Smooth muscle cell (in vitro differentiated cells): ENCODE measurements around the gene ROBO1. TPM values are rescaled to one million over a fixed set of nuclear protein-coding genes. Genes with fewer than 3 reads are reported as not detected.

Experiments used
- DNase-seq: peaks from one replicate; lab custom pipeline; 2025; ENCODE audit not compliant: unreplicated experiment; lab: John Stamatoyannopoulos, UW
- H2AFZ ChIP-seq: fragments of 200-600 bp; sonication (generic); 2 replicates; pipeline ENCODE4 v1.6.0; 2016; ENCODE audit warnings: antibody characterized with exemption, low read depth, mild to moderate bottlenecking
- H3F3A ChIP-seq: fragments of 200-600 bp; sonication (generic); 2 replicates; pipeline ENCODE4 v1.6.0; 2017; ENCODE audit warnings: antibody characterized with exemption, low read depth
- H3K27ac ChIP-seq: fragments of 200-600 bp; sonication (generic); 2 replicates; pipeline ENCODE4 v1.5.1; 2016; ENCODE audit warnings: low read depth, mild to moderate bottlenecking
- H3K27me3 ChIP-seq: fragments of 200-600 bp; sonication (generic); 2 replicates; pipeline ENCODE4 v1.6.1; 2016; ENCODE audit warnings: low read depth, mild to moderate bottlenecking
- H3K36me3 ChIP-seq: fragments of 200-600 bp; sonication (generic); 2 replicates; pipeline ENCODE4 v1.5.1; 2016; ENCODE audit warnings: low read depth
- H3K4me1 ChIP-seq: fragments of 200-600 bp; sonication (generic); 2 replicates; pipeline ENCODE4 v1.5.1; 2016; ENCODE audit warnings: low read depth
- H3K4me2 ChIP-seq: fragments of 200-600 bp; sonication (generic); 2 replicates; pipeline ENCODE4 v1.6.0; 2016; ENCODE audit warnings: mild to moderate bottlenecking
- H3K4me3 ChIP-seq: fragments of 200-600 bp; sonication (generic); 2 replicates; pipeline ENCODE4 v1.5.1; 2016; ENCODE audit warnings: mild to moderate bottlenecking
- H3K79me2 ChIP-seq: fragments of 200-600 bp; sonication (generic); 2 replicates; pipeline ENCODE4 v1.6.0; 2016; ENCODE audit warnings: low read depth, mild to moderate bottlenecking
- H3K9ac ChIP-seq: fragments of 200-600 bp; sonication (generic); 2 replicates; pipeline ENCODE4 v1.6.0; 2016; ENCODE audit warnings: low read depth
- H3K9me3 ChIP-seq: fragments of 200-600 bp; sonication (generic); replicated peaks from 2 replicates; pipeline ENCODE4 v1.5.1; 2016; ENCODE audit warnings: low read depth
- H4K20me1 ChIP-seq: fragments of 200-600 bp; sonication (generic); 2 replicates; pipeline ENCODE4 v1.6.0; 2016; ENCODE audit warnings: low read depth
- CTCF ChIP-seq: fragments of 200-600 bp; sonication (generic); IDR thresholded peaks from 2 replicates; pipeline ENCODE4 v1.5.1; 2017; ENCODE audit warnings: borderline replicate concordance, mild to moderate bottlenecking, antibody characterized with exemption; ENCODE audit not compliant: insufficient read depth, poor library complexity, severe bottlenecking
- WGBS: methylation state at CpG from one replicate; pipeline ENCODE4 v1.1.7; 2016; ENCODE audit warnings: low lambda C conversion rate; 5-methylcytosine and 5-hydroxymethylcytosine counted together
- polyA plus RNA-seq: library from polyadenylated mRNA; unstranded; fragments of >200 nt; fragmentation: Nextera tagmentation; extraction: Ambion mirVana; gene quantifications from 2 replicates; pipeline ENCODE4 v1.2.1, GENCODE V29; 2016
- total RNA-seq: library from RNA; depleted of rRNA; stranded (reverse); fragments of >200 nt; gene quantifications from 2 replicates; pipeline ENCODE4 v1.2.3, GENCODE V29; 2014

ROBO1 gene
- total and polyA plus RNA-seq, 2 experiments from 2014 or later = 30.5 to 79.5 TPM

DNA sequence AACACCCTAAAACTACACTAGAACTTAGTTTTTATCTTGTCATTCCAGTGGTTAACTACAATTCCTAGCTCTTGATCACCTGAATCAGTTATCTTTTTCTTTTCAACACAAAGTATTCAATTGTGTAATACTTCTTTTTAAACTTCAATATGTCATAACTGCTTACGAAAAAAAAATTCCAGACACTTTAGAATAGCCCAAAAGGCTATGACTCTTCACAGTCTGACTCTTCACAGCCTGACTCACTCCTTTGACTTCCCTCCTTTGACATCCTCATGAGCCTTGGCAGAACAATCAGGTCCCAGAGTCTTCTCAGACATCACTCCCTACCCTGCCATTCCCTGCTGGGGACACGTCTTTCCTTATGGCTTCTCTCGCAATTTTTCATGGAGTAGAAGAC, 727.1 kb downstream of the ROBO1 start:
- H2AFZ ChIP-seq = no peak overlapping the region
- no peaks in the 10 kb centered on the region for H3K27me3 ChIP-seq
- H3K36me3 ChIP-seq = no peaks in the 10 kb centered on the region
- no peaks in the 10 kb centered on the region for H3K9me3 ChIP-seq
- peak overlapping the region; percentile 78 for H3K27ac ChIP-seq
- no peak overlapping the region for H3K4me3 ChIP-seq
- peak overlapping the region; percentile 12 for H3K9ac ChIP-seq
- WGBS = 38% methylated on average over 3 of the region's 3 CpGs
- peaks cover 3% of the 10 kb centered on the region for H3F3A ChIP-seq
- H3K4me1 ChIP-seq = no peaks in the 10 kb centered on the region
- no peak for TF ChIP-seq CTCF
- no peak for DNase-seq
- H4K20me1 ChIP-seq = no peaks in the 10 kb centered on the region
- H3K79me2 ChIP-seq = no peaks in the 10 kb centered on the region
- peak overlapping the region; percentile 63 for H3K4me2 ChIP-seq

DNA sequence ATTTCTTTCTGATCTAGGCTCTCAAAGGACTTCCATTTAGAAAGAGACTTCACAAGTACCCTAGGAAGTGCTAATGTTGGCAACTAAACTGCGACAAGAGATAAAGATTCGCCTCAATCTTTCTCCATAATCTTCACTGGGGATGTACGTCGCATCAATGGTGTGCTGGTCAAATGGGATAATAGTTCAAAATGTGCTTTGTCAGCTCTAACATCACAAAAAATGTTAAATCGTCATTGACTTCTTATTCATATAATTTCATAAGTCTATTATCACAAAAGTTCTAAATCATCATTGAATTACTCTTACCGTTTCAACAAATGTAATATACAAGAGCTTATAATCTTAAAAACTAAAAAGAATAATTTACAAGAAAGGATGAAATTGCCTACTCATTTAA, 727.7 kb downstream of the ROBO1 start:
- no peak overlapping the region for H3K4me3 ChIP-seq
- H3K9ac ChIP-seq = no peak overlapping the region
- peak overlapping the region; percentile 78 for H3K27ac ChIP-seq
- DNase-seq = no peak
- H3K36me3 ChIP-seq = no peaks in the 10 kb centered on the region
- no peak overlapping the region for H3K4me2 ChIP-seq
- H3F3A ChIP-seq = peaks cover 3% of the 10 kb centered on the region
- H3K27me3 ChIP-seq = no peaks in the 10 kb centered on the region
- H2AFZ ChIP-seq = no peak overlapping the region
- no peaks in the 10 kb centered on the region for H4K20me1 ChIP-seq
- 90% methylated on average over 6 of the region's 6 CpGs for WGBS
- TF ChIP-seq CTCF = no peak
- H3K79me2 ChIP-seq = no peaks in the 10 kb centered on the region
- H3K4me1 ChIP-seq = no peaks in the 10 kb centered on the region
- H3K9me3 ChIP-seq = no peaks in the 10 kb centered on the region

DNA sequence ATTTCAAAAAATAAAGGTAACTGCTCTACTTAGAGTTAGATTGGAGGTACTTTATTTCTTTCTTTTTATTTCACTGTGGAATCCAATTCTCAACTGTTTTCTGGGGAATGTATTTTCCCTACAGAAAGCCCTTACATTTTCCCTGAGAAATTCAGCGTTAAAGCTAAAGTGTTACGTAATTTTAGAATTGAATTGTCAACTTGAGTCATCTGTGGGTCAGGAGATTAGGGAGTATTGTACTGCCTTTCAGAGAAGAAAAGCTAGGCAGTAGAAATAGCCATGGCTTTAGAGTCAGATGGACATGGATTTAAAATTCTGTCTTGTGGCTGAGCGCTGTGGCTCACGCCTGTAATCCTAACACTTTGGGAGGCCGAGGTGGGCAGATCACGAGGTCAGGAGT, 728.6 kb downstream of the ROBO1 start:
- WGBS = 57% methylated on average over 6 of the region's 6 CpGs
- H3K4me2 ChIP-seq = no peak overlapping the region
- no peak for TF ChIP-seq CTCF

GRCh38 chr3:79038636-79039035, 729.2 kb downstream of the ROBO1 start:
- DNase-seq = no peak
- Histone ChIP-seq H3K4me3 (no peak overlapping the region), H3K4me1 (no peaks in the 10 kb centered on the region), H3K36me3 (no peaks in the 10 kb centered on the region), H3K9ac (no peak overlapping the region), H3F3A (peaks cover 3% of the 10 kb centered on the region), H3K27me3 (no peaks in the 10 kb centered on the region), H3K27ac (no peak overlapping the region), H3K9me3 (no peaks in the 10 kb centered on the region), H3K79me2 (no peaks in the 10 kb centered on the region), H2AFZ (no peak overlapping the region), H4K20me1 (no peaks in the 10 kb centered on the region), H3K4me2 (no peak overlapping the region)
- no peak for TF ChIP-seq CTCF
- 100% methylated on average over 1 of the region's 1 CpG for WGBS

More for the DNA sequence above, 728.6 kb downstream of the ROBO1 start:
- Histone ChIP-seq H3K27me3 (no peaks in the 10 kb centered on the region), H3K9me3 (no peaks in the 10 kb centered on the region), H3F3A (peaks cover 3% of the 10 kb centered on the region), H3K4me3 (no peak overlapping the region), H4K20me1 (no peaks in the 10 kb centered on the region), H3K36me3 (no peaks in the 10 kb centered on the region), H3K9ac (no peak overlapping the region), H3K4me1 (no peaks in the 10 kb centered on the region), H3K27ac (no peak overlapping the region), H2AFZ (no peak overlapping the region), H3K79me2 (no peaks in the 10 kb centered on the region)
- DNase-seq = no peak
